ENCODE data around the gene CREB3L2.
"Not testable (repeated sequence)": the region's sequence is repeated elsewhere in the genome, so short reads cannot be mapped to it uniquely, and the experiment has no call there.

CREB3L2 gene

GRCh38 chr7:137970253-137970975, 31.5 kb downstream of the CREB3L2 start:
- no peak for DNase-seq (ENCODE audit: low read depth in 1 of 2, low spot score in 1 of 2)

GRCh38 chr7:137969828-137970227, 32.1 kb downstream of the CREB3L2 start:
- no peak for DNase-seq (ENCODE audit: low read depth in 1 of 2, low spot score in 1 of 2)

- no peak for DNase-seq (ENCODE audit: low read depth in 1 of 2, low spot score in 1 of 2)
Observed at GRCh38 chr7:137968890-137969289, 33.0 kb downstream of the CREB3L2 start.

GRCh38 chr7:137968339-137968738, 33.5 kb downstream of the CREB3L2 start:
- not testable (repeated sequence) for DNase-seq (ENCODE audit: low read depth in 1 of 2, low spot score in 1 of 2)

- no peak for DNase-seq (ENCODE audit: low read depth in 1 of 2, low spot score in 1 of 2)
Observed at GRCh38 chr7:137967143-137968018, 34.5 kb downstream of the CREB3L2 start.

- no peak for DNase-seq (ENCODE audit: low read depth in 1 of 2, low spot score in 1 of 2)
Observed at GRCh38 chr7:137966641-137967142, 35.2 kb downstream of the CREB3L2 start.

- DNase-seq (ENCODE audit: low read depth in 1 of 2, low spot score in 1 of 2), result no peak
Observed at GRCh38 chr7:137965942-137966640, 35.8 kb downstream of the CREB3L2 start.

GRCh38 chr7:137964824-137965545, 36.9 kb downstream of the CREB3L2 start:
- no peak for DNase-seq (ENCODE audit: low read depth in 1 of 2, low spot score in 1 of 2)

GRCh38 chr7:137962875-137963507, 38.9 kb downstream of the CREB3L2 start:
- DNase-seq (ENCODE audit: low read depth in 1 of 2, low spot score in 1 of 2), result no peak

GRCh38 chr7:137962491-137962874, 39.4 kb downstream of the CREB3L2 start:
- no peak for DNase-seq (ENCODE audit: low read depth in 1 of 2, low spot score in 1 of 2)

GRCh38 chr7:137961200-137962177, 40.4 kb downstream of the CREB3L2 start:
- DNase-seq (ENCODE audit: low read depth in 1 of 2, low spot score in 1 of 2), result no peak

GRCh38 chr7:137960020-137960419, 41.9 kb downstream of the CREB3L2 start:
- no peak for DNase-seq (ENCODE audit: low read depth in 1 of 2, low spot score in 1 of 2)

- DNase-seq (ENCODE audit: low read depth in 1 of 2, low spot score in 1 of 2), result no peak
Observed at GRCh38 chr7:137958470-137959431, 43.1 kb downstream of the CREB3L2 start.

- DNase-seq (ENCODE audit: low read depth in 1 of 2, low spot score in 1 of 2), result no peak
Observed at GRCh38 chr7:137957887-137958286, 44.0 kb downstream of the CREB3L2 start.

- no peak for DNase-seq (ENCODE audit: low read depth in 1 of 2, low spot score in 1 of 2)
Observed at GRCh38 chr7:137956591-137956990, 45.3 kb downstream of the CREB3L2 start.

- DNase-seq (ENCODE audit: low read depth in 1 of 2, low spot score in 1 of 2), result no peak
Observed at GRCh38 chr7:137956183-137956582, 45.7 kb downstream of the CREB3L2 start.

- DNase-seq (ENCODE audit: low read depth in 1 of 2, low spot score in 1 of 2), result no peak
Observed at GRCh38 chr7:137954614-137955013, 47.3 kb downstream of the CREB3L2 start.

Data from stimulated activated CD4-positive, alpha-beta T cell treated with anti-CD3 and anti-CD28 coated beads, Interleukin-15, amount 100 ng/mL, for 1 hour (primary cell).